ENCODE results near the gene RAD51B.

DNA sequence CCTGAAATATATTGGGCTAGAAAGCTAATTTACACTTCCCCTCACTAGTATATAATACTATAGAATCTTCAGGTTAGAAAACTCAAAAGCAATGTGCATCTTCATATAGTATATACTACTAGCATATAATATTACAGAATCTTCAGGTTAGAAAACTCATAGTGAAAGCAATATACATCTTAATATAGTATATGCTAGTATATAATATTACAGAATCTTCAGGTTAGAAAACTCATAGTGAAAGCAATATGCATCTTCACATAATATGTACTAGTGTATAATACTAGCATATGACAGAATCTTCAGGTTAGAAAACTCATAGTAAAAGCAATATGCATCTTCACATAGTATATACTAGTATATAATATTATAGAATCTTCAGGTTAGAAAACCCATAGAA is 643.7 kb downstream of the RAD51B start:
- TF ChIP-seq POLR2A (IDR thresholded peaks at IDR 0.05), result no peak
- TF ChIP-seq, protein P1, sequence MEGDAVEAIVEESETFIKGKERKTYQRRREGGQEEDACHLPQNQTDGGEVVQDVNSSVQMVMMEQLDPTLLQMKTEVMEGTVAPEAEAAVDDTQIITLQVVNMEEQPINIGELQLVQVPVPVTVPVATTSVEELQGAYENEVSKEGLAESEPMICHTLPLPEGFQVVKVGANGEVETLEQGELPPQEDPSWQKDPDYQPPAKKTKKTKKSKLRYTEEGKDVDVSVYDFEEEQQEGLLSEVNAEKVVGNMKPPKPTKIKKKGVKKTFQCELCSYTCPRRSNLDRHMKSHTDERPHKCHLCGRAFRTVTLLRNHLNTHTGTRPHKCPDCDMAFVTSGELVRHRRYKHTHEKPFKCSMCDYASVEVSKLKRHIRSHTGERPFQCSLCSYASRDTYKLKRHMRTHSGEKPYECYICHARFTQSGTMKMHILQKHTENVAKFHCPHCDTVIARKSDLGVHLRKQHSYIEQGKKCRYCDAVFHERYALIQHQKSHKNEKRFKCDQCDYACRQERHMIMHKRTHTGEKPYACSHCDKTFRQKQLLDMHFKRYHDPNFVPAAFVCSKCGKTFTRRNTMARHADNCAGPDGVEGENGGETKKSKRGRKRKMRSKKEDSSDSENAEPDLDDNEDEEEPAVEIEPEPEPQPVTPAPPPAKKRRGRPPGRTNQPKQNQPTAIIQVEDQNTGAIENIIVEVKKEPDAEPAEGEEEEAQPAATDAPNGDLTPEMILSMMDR (IDR thresholded peaks at IDR 0.05), result no peak
